ENCODE measurements around the gene NOTCH4.

DNA sequence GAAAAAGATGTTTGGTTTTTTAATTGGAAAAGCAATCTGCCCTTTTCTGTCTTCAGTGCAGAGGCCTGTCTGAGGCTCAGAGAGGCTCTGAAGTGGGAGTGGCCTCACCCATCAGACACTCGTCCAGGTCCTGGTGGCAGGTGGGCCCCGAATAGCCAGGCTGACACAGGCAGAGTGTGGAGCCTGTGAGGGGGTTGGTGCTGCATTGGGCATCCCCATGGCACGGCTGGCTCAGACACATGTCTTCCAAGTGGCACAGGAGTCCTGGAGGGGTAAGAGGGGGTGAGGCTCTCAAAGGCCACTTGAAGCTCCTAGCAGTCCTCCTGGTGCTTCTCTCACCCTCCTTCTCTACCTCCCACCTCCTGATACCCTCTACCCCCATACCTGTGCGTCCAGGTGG lies 3.8 kb downstream of the NOTCH4 start:
- TF ChIP-seq POLR2A (IDR thresholded peaks at IDR 0.05) (no peak), EP300 (IDR thresholded peaks at IDR 0.05) (no peak), POLR2AphosphoS5 (IDR thresholded peaks at IDR 0.05) (no peak)
- TF ChIP-seq, protein P1, sequence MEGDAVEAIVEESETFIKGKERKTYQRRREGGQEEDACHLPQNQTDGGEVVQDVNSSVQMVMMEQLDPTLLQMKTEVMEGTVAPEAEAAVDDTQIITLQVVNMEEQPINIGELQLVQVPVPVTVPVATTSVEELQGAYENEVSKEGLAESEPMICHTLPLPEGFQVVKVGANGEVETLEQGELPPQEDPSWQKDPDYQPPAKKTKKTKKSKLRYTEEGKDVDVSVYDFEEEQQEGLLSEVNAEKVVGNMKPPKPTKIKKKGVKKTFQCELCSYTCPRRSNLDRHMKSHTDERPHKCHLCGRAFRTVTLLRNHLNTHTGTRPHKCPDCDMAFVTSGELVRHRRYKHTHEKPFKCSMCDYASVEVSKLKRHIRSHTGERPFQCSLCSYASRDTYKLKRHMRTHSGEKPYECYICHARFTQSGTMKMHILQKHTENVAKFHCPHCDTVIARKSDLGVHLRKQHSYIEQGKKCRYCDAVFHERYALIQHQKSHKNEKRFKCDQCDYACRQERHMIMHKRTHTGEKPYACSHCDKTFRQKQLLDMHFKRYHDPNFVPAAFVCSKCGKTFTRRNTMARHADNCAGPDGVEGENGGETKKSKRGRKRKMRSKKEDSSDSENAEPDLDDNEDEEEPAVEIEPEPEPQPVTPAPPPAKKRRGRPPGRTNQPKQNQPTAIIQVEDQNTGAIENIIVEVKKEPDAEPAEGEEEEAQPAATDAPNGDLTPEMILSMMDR (IDR thresholded peaks at IDR 0.05): no peak
